HEK293T (cell line): ENCODE measurements around the gene CWC25.

Experiments used
- BHLHE40 ChIP-seq: fragments of 450-650 bp; IDR thresholded peaks from 2 replicates; pipeline ENCODE4 v1.6.1; 2016; ENCODE audit warnings: mild to moderate bottlenecking, moderate library complexity, borderline replicate concordance
- ELF4 ChIP-seq: fragments of 450-650 bp; IDR thresholded peaks from 2 replicates; pipeline ENCODE4 v1.6.1; 2017; ENCODE audit warnings: antibody characterized with exemption
- FOXA1 ChIP-seq: fragments of 450-650 bp; IDR thresholded peaks from 2 replicates; pipeline ENCODE4 v1.6.1; 2016; ENCODE audit warnings: mild to moderate bottlenecking
- FOXM1 ChIP-seq: fragments of 450-650 bp; IDR thresholded peaks from 2 replicates; pipeline ENCODE4 v1.6.1; 2017; ENCODE audit warnings: mild to moderate bottlenecking, borderline replicate concordance
- HDGF ChIP-seq: fragments of 450-650 bp; IDR thresholded peaks from 2 replicates; pipeline ENCODE4 v1.6.1; 2017; ENCODE audit warnings: antibody characterized with exemption, borderline replicate concordance
- NFRKB ChIP-seq: fragments of 450-650 bp; IDR thresholded peaks from 2 replicates; pipeline ENCODE4 v1.6.1; 2016; ENCODE audit warnings: mild to moderate bottlenecking, moderate library complexity
- SP1 ChIP-seq: fragments of 450-650 bp; IDR thresholded peaks from 2 replicates; pipeline ENCODE4 v1.6.1; 2017
- SUZ12 ChIP-seq: fragments of 450-650 bp; IDR thresholded peaks from 2 replicates; pipeline ENCODE4 v1.6.1; 2016; ENCODE audit warnings: mild to moderate bottlenecking
- TARDBP ChIP-seq: fragments of 450-650 bp; IDR thresholded peaks from 2 replicates; pipeline ENCODE4 v1.6.1; 2016
- ZNF384 ChIP-seq: fragments of 450-650 bp; IDR thresholded peaks from 2 replicates; pipeline ENCODE4 v1.6.1; 2016

DNA sequence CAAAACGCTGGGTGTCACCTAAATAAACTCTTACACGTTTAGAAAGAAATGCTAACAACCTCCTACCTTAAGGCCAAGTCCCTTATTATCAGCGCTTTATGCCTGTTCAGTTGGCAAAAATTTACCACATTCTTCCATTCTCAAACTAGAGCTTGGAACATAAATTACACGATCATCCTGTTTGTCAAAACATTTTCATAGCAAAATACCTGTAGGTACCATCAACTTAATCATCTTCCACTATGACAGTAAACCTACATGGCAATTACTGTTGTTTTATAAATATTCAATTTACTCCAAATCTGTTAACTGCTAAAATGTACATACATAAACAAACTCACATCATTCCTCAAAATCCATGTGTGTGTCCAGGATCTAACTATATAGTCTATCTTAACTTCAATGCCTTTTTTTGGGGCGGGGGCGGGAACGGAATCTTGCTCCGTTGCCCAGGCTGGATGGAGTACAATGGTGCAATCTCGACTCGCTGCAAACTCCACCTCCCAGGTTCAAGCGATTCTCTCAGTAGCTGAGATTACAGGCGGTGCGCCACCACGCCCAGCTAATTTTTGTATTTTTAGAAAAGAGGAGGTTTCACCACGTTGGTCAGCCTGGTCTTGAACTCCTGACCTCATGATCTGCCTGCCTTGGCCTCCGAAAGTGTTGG is 24.0 kb upstream of the CWC25 start:
- TF ChIP-seq SP1 = no peak
- no peak for TF ChIP-seq NFRKB
- TF ChIP-seq TARDBP = no peak
- no peak for TF ChIP-seq FOXM1
- TF ChIP-seq HDGF = no peak
- TF ChIP-seq SUZ12 = no peak
- TF ChIP-seq ELF4 = no peak
- TF ChIP-seq BHLHE40 = no peak
- no peak for TF ChIP-seq FOXA1
- no peak for TF ChIP-seq ZNF384
